Body of pancreas (tissue), 4 donors: Measurements from ENCODE around the gene ACKR1.

ENCODE experiments used
- POLR2A ChIP-seq, 3 donors: fragments of 450-650 bp; IDR thresholded peaks; one replicate each; pipeline ENCODE4 v1.6.1; 2016; ENCODE audit warnings: antibody characterized with exemption in 3 of 3, mild to moderate bottlenecking in 2 of 3
- TF ChIP-seq, protein P1 (sequence below), 7 experiments: fragments of 450-650 bp in 4 of 7; fragments of 200-600 bp in 3 of 7; sonication (generic) in 3 of 7; IDR thresholded peaks; one replicate each; pipeline ENCODE4 v1.5.1; 2016 to 2019; ENCODE audit warnings: antibody characterized with exemption in 7 of 7

GRCh38 chr1:159250638-159251216 lies 46.1 kb downstream of the ACKR1 start:
- TF ChIP-seq, protein P1, sequence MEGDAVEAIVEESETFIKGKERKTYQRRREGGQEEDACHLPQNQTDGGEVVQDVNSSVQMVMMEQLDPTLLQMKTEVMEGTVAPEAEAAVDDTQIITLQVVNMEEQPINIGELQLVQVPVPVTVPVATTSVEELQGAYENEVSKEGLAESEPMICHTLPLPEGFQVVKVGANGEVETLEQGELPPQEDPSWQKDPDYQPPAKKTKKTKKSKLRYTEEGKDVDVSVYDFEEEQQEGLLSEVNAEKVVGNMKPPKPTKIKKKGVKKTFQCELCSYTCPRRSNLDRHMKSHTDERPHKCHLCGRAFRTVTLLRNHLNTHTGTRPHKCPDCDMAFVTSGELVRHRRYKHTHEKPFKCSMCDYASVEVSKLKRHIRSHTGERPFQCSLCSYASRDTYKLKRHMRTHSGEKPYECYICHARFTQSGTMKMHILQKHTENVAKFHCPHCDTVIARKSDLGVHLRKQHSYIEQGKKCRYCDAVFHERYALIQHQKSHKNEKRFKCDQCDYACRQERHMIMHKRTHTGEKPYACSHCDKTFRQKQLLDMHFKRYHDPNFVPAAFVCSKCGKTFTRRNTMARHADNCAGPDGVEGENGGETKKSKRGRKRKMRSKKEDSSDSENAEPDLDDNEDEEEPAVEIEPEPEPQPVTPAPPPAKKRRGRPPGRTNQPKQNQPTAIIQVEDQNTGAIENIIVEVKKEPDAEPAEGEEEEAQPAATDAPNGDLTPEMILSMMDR (IDR thresholded peaks at IDR 0.05), result no peak
- TF ChIP-seq POLR2A (IDR thresholded peaks at IDR 0.05), result no peak
